ENCODE data around the gene RASD2.

The RASD2 gene

DNA sequence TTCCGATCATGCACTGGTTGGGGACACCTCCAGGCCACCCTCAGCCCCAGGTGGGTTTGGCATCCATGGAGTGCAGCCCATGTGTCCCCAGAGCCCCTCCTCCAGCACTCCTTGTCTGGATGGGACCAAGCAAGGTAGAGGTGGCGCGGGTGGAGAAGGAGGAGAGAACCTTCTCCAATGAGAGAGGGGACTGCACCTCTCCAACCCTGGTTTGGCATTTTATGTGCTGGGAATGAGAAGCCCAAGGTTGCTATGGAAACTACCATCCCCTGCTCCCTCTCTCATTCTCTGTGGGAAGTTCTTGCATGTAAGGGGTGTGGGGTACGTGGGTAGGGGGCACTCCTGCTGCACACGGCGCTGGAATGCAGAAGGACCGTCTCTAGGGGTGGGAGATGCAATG lies 21.8 kb upstream of the RASD2 start:
- no peak for DNase-seq (ENCODE audit: low read depth, low spot score)
- WGBS (ENCODE audit: insufficient coverage, insufficient read length) = no CpG with 5 or more reads among the region's 7 CpGs
- H3K27ac ChIP-seq (ENCODE audit: low read length) = no peak overlapping the region
- no peaks in the 10 kb centered on the region for H3K27me3 ChIP-seq (ENCODE audit: control insufficient read depth, insufficient read depth, low read length)
- no peaks in the 10 kb centered on the region for H3K36me3 ChIP-seq (ENCODE audit: control insufficient read depth, insufficient read depth, low read length)
- no peaks in the 10 kb centered on the region for H3K4me1 ChIP-seq (ENCODE audit: control insufficient read depth, insufficient read depth, low read length)
- no peaks in the 10 kb centered on the region for H3K9me3 ChIP-seq (ENCODE audit: control insufficient read depth, insufficient read depth, low read length)
- H3K4me3 ChIP-seq (ENCODE audit: low read length) = no peak overlapping the region

DNA sequence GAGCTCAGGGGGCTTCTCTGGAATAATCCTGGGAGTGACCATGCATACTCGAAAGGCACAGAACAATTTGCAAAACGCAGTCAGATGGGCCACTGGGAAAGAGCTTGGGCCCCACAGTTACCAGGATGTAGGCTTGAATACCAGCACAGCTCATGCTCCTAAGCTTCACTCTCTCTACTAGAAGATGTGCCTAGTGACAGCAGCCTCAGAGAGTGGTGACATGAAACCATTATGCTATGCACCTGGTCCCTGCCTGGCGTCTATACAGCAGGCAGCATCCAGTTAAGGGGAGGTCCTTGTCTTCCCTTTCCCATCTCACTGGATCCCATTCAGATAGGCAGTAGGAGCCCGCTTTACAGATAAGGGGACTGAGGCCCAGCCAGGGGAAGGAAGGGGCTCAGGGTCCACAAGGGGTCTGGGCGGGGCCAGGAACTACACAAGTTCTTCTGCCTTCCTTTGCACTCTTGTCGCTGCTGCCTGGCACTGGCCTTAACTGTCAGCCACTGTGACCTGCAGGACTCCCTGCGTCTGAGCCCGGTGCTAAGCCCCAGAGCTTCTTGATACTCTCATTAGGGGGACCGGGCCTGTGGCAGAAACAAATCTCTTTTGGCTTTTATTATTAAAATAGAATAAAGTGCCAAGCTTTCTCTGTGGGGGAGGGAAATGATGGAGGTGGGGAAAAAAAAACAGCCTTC lies 21.2 kb upstream of the RASD2 start:
- Histone ChIP-seq H3K27ac (ENCODE audit: low read length) (no peak overlapping the region), H3K27me3 (ENCODE audit: control insufficient read depth, insufficient read depth, low read length) (no peaks in the 10 kb centered on the region), H3K4me3 (ENCODE audit: low read length) (no peak overlapping the region), H3K36me3 (ENCODE audit: control insufficient read depth, insufficient read depth, low read length) (no peaks in the 10 kb centered on the region), H3K9me3 (ENCODE audit: control insufficient read depth, insufficient read depth, low read length) (no peaks in the 10 kb centered on the region), H3K4me1 (ENCODE audit: control insufficient read depth, insufficient read depth, low read length) (no peaks in the 10 kb centered on the region)
- WGBS (ENCODE audit: insufficient coverage, insufficient read length) = no CpG with 5 or more reads among the region's 9 CpGs
- DNase-seq (ENCODE audit: low read depth, low spot score) = no peak

DNA sequence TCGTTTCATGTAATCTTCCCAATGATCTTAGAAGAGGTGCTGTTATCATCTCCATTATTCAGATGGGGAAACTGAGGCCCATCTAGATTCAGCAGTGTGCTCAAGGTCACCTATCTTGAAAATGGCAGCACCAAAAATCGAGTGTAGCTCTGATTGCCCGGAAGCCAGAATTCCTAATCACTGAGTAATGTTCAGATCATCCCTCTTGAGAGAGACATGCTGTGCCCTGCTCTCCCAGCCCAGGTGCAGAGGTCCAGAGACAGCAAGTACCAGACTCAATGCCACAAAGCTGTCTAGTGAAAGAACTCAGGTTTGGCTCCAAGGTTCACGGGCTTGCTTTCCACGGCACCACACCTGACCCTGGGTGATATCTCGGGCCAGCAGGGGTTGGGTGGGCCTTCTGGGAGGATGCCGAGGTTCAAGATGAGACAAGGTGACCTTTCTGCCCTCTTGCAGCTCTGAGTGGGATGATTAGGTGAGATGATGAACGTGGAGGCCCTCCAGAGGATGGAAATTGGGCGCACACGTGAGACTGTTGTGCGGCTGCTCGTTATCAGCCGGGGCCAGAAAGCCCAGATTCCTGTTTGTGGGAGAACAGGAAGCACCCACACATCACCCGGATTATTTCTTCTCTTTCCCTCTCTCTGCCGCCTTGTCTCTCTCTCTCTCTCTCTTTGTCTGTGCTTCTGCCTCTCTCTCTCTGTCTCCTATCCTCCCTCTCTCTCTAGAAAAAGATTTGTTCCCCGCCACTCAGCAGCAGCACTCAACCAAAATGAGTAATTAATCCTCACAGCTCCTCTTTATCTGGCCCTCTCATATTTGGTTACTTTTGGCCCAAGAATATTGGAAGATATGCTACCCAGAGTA lies 19.0 kb upstream of the RASD2 start:
- no CpG with 5 or more reads among the region's 16 CpGs for WGBS (ENCODE audit: insufficient coverage, insufficient read length)
- H3K4me3 ChIP-seq (ENCODE audit: low read length) = no peak overlapping the region
- H3K36me3 ChIP-seq (ENCODE audit: control insufficient read depth, insufficient read depth, low read length) = no peaks in the 10 kb centered on the region
- no peak overlapping the region for H3K27ac ChIP-seq (ENCODE audit: low read length)
- H3K9me3 ChIP-seq (ENCODE audit: control insufficient read depth, insufficient read depth, low read length) = no peaks in the 10 kb centered on the region
- DNase-seq (ENCODE audit: low read depth, low spot score) = no peak
- no peaks in the 10 kb centered on the region for H3K27me3 ChIP-seq (ENCODE audit: control insufficient read depth, insufficient read depth, low read length)
- H3K4me1 ChIP-seq (ENCODE audit: control insufficient read depth, insufficient read depth, low read length) = no peaks in the 10 kb centered on the region

DNA sequence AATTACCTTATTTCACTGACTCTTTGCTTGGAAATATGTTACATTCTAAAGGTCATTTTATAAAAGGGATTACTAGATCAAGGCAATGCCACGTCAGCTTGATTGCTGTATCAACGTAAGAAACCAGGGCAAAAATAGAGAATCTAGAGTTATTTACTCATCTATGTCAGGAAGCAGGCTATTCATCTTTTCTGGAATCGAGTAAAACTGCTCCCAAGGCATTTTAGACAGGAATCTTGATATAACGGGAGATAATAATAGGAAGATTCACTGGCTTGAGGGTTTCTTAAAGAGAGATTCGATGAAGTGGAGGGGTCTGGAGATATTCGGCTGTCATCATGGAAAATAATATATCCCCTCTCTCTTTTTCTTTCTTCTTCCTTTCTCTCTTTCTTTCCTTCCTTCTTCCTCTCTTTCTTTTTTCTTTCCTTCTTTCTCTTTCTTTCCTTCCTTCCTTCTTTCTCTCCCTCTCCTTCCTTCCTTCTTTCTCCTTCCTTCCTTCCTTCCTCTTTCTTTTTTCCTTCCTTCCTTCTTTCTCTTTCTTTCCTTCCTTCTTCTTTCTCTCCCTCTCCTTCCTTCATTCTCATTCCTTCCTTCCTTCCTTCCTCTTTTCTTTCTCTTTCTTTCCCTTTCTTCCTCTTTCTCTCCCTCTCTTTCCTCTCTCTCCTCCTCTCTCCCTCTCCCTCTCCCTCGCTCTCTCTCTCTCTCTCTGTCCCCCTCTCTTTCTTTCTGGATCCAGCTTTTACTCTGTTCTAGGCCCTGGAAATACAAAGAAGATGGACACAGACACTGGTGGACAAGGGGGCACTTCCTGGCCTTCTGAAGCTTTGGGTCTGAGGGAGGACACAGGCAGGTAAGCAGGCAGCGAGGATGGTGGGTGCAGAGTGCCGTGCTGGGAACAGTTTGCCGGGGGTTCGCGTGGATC lies 18.1 kb upstream of the RASD2 start:
- no peak overlapping the region for H3K4me3 ChIP-seq (ENCODE audit: low read length)
- H3K9me3 ChIP-seq (ENCODE audit: control insufficient read depth, insufficient read depth, low read length) = no peaks in the 10 kb centered on the region
- H3K27me3 ChIP-seq (ENCODE audit: control insufficient read depth, insufficient read depth, low read length) = no peaks in the 10 kb centered on the region
- no peaks in the 10 kb centered on the region for H3K36me3 ChIP-seq (ENCODE audit: control insufficient read depth, insufficient read depth, low read length)
- no peak overlapping the region for H3K27ac ChIP-seq (ENCODE audit: low read length)
- no peak for DNase-seq (ENCODE audit: low read depth, low spot score)
- no CpG with 5 or more reads among the region's 12 CpGs for WGBS (ENCODE audit: insufficient coverage, insufficient read length)
- no peaks in the 10 kb centered on the region for H3K4me1 ChIP-seq (ENCODE audit: control insufficient read depth, insufficient read depth, low read length)

DNA sequence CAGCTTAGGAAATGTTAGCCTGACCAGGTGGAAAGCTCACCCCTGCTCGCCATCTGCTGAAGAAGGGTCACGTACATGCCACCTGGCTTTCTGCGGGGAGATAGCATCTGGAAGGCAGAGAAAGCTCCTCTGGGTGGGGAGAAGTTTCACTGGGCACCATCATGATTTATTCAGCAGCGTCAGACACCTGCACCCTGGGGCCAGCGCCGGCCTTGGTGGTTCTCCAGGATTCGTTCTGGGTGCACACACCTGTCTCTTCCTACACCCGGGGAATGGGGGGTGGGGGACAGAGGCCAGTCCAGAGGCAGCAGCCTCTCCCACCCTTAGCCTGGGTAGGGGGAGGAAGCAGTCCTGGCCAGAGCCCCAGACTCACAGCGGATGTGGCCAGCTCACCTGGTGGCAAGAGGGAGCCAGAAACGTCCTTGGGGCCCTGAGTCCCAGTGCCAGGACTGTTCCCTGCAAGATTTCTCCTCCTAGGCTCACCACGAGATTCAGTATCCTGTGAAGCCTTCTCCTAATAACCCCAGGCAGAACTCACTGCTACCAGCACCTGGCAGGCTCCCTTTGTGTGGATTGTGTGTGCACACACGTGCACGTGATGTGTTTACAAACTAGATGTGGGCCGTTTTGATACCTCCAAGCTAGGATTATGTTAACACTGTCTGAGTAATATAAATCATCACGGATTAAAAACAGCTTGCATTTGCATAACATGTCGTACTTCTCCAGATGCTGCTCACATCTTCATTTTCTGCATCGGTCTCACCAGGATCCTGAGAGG lies 17.3 kb upstream of the RASD2 start:
- no peaks in the 10 kb centered on the region for H3K4me1 ChIP-seq (ENCODE audit: control insufficient read depth, insufficient read depth, low read length)
- H3K27me3 ChIP-seq (ENCODE audit: control insufficient read depth, insufficient read depth, low read length) = no peaks in the 10 kb centered on the region
- no peak overlapping the region for H3K4me3 ChIP-seq (ENCODE audit: low read length)
- DNase-seq (ENCODE audit: low read depth, low spot score) = no peak
- no peak overlapping the region for H3K27ac ChIP-seq (ENCODE audit: low read length)
- no CpG with 5 or more reads among the region's 17 CpGs for WGBS (ENCODE audit: insufficient coverage, insufficient read length)
- no peaks in the 10 kb centered on the region for H3K9me3 ChIP-seq (ENCODE audit: control insufficient read depth, insufficient read depth, low read length)
- H3K36me3 ChIP-seq (ENCODE audit: control insufficient read depth, insufficient read depth, low read length) = no peaks in the 10 kb centered on the region

DNA sequence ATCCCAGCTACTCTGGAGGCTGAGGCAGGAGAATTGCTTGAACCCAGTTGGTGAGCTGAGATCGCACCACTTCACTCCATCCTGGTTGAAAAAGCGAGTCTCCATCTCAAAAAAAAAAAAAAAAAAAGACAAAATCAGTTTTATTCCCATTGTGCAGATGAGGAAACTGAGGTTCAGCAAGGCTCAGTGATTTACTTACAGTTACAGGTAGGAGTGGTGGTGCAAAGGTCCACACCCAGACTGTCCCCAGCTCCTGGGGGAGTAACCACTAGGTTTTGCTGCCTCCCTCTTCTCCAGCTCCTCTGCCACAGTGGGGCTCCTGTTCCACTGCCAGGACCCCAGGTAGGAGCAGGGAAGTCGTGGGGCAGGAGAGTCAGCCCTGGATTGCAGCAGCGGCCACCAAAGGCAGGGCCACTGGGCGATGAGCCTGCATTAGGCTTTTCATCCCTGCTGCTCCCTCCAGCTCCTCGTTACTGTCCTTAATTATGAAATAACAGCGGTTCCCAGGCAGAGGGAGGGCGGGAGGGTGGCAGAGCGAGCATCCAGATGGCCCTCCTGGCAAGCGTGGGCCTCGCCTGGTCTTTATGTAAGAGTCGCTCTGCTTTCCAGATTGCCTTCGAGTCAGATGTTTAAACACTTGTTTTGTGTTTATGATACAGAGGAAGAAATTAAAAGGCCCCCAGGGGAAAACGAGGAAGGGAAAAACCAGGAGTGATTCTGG lies 15.5 kb upstream of the RASD2 start:
- Histone ChIP-seq H3K27ac (ENCODE audit: low read length) (no peak overlapping the region), H3K4me1 (ENCODE audit: control insufficient read depth, insufficient read depth, low read length) (no peaks in the 10 kb centered on the region), H3K4me3 (ENCODE audit: low read length) (no peak overlapping the region), H3K27me3 (ENCODE audit: control insufficient read depth, insufficient read depth, low read length) (no peaks in the 10 kb centered on the region), H3K9me3 (ENCODE audit: control insufficient read depth, insufficient read depth, low read length) (no peaks in the 10 kb centered on the region), H3K36me3 (ENCODE audit: control insufficient read depth, insufficient read depth, low read length) (no peaks in the 10 kb centered on the region)
- WGBS (ENCODE audit: insufficient coverage, insufficient read length) = no CpG with 5 or more reads among the region's 14 CpGs
- no peak for DNase-seq (ENCODE audit: low read depth, low spot score)

DNA sequence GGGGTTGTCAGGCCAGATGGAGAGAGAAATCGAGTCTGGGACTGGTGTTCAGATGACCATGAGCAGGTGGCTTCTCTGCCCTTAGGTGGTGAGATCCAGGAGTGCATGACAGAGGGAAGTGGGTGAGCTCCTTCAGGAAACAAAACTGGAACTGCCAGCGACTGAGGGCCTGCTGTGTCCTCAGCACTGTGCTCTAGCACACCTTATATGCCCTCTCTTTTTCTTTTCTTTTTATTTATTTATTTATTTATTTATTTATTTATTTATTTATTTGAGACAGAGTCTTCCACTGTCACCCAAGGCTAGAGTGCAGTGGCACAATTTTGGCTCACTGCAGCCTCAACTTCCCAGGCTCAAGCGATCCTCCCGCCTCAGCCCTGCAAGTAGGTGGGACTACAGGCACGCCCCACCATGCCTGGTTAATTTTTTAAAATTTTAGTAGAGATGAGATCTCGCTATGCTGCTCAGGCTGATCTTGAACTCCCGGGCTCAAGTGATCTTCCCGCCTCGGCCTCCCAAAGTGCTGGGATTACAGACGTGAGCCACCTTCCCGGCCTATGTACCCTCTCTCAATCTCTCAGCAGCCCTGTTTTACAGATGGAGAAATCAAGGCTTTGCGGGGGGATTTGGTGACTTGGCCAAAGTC lies 14.8 kb upstream of the RASD2 start:
- no peaks in the 10 kb centered on the region for H3K9me3 ChIP-seq (ENCODE audit: control insufficient read depth, insufficient read depth, low read length)
- no peak overlapping the region for H3K4me3 ChIP-seq (ENCODE audit: low read length)
- no peak for DNase-seq (ENCODE audit: low read depth, low spot score)
- no peak overlapping the region for H3K27ac ChIP-seq (ENCODE audit: low read length)
- no peaks in the 10 kb centered on the region for H3K36me3 ChIP-seq (ENCODE audit: control insufficient read depth, insufficient read depth, low read length)
- no peaks in the 10 kb centered on the region for H3K27me3 ChIP-seq (ENCODE audit: control insufficient read depth, insufficient read depth, low read length)
- H3K4me1 ChIP-seq (ENCODE audit: control insufficient read depth, insufficient read depth, low read length) = no peaks in the 10 kb centered on the region
- WGBS (ENCODE audit: insufficient coverage, insufficient read length) = no CpG with 5 or more reads among the region's 12 CpGs

DNA sequence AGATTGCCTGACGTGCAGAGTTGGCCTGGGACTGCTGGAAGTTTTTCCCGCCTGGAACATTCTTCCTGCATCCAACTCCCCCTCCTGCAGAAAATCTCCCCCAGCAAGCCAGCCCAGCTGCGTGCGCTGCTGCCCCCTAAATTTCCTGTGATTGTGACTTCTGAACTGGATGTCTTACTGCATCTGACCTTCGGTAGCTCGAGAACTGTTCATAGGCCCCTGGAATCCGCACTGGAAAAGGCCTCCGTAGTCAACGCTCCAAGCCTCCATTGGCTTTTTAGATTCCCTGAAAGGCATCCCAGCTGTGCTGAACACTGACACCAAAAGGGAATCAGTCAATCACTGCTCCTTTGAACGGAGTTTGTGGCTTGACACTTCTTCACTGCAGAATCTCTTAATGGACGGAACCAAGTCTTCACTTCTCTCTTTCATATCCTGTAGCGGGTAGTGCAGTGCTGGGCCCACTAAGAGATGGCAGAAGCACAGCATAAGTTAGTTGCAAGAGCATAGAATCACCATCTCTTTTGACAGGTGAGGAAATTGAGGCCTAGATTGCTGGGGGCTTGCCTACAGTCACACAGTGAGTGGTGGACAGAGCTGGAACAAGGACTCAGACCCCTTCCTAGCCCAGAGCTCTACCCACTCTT lies 14.2 kb upstream of the RASD2 start:
- H3K27ac ChIP-seq (ENCODE audit: low read length) = no peak overlapping the region
- DNase-seq (ENCODE audit: low read depth, low spot score) = no peak
- no CpG with 5 or more reads among the region's 12 CpGs for whole genome bisulfite sequencing (ENCODE audit: insufficient coverage, insufficient read length)
- H3K9me3 ChIP-seq (ENCODE audit: control insufficient read depth, insufficient read depth, low read length) = no peaks in the 10 kb centered on the region
- H3K4me1 ChIP-seq (ENCODE audit: control insufficient read depth, insufficient read depth, low read length) = no peaks in the 10 kb centered on the region
- H3K27me3 ChIP-seq (ENCODE audit: control insufficient read depth, insufficient read depth, low read length) = no peaks in the 10 kb centered on the region
- no peaks in the 10 kb centered on the region for H3K36me3 ChIP-seq (ENCODE audit: control insufficient read depth, insufficient read depth, low read length)
- H3K4me3 ChIP-seq (ENCODE audit: low read length) = no peak overlapping the region

DNA sequence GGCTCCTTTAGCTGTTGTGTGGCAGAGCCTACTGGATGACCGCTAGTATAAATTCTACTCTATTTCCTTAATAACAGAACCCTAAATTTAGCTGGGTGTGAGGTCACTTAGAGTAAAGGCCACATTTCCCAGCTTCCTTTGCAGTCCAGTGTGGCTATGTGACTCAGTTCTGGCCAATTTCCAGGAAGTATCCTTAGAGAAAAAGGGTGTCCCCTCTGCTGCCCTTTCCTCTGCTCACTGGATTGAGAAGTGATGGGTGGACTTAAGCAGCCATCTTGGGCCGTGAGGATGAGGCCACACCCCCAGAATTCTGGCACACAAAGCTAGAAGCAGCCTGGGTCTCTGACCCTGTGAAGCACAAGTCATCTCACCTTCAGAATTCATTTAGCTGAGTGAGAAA lies 11.7 kb upstream of the RASD2 start:
- H3K27me3 ChIP-seq (ENCODE audit: control insufficient read depth, insufficient read depth, low read length) = no peaks in the 10 kb centered on the region
- H3K4me1 ChIP-seq (ENCODE audit: control insufficient read depth, insufficient read depth, low read length) = no peaks in the 10 kb centered on the region
- DNase-seq (ENCODE audit: low read depth, low spot score) = no peak
- WGBS (ENCODE audit: insufficient coverage, insufficient read length) = no CpG with 5 or more reads among the region's 2 CpGs
- no peaks in the 10 kb centered on the region for H3K9me3 ChIP-seq (ENCODE audit: control insufficient read depth, insufficient read depth, low read length)
- H3K36me3 ChIP-seq (ENCODE audit: control insufficient read depth, insufficient read depth, low read length) = no peaks in the 10 kb centered on the region
- no peak overlapping the region for H3K27ac ChIP-seq (ENCODE audit: low read length)
- H3K4me3 ChIP-seq (ENCODE audit: low read length) = no peak overlapping the region

Measured in iPS DF 6.9 (cell line).